Astrocyte of the cerebellum (primary cell): ENCODE measurements around the gene TNN.

Experiments
- DNase-seq: peaks from one replicate; pipeline ENCODE4 v3.0.0-alpha.2; 2011; ENCODE audit warnings: low read depth
- H3K4me3 ChIP-seq: 2 replicates; pipeline ENCODE4 v1.5.1; 2011; ENCODE audit warnings: mild to moderate bottlenecking, low read depth, low read length, moderate library complexity
- in situ Hi-C: cut with HindIII; loops from 2 replicates; pipeline ENCODE4 v1.10.0; 2017; ENCODE audit warnings: low sequenced_read_pairs
- TF ChIP-seq, protein P1 (sequence below): IDR thresholded peaks from 2 replicates; pipeline ENCODE4 v1.5.1; 2012; ENCODE audit warnings: low read length, low read depth, moderate library complexity, mild to moderate bottlenecking; ENCODE audit errors: missing control alignments

The TNN gene

DNA sequence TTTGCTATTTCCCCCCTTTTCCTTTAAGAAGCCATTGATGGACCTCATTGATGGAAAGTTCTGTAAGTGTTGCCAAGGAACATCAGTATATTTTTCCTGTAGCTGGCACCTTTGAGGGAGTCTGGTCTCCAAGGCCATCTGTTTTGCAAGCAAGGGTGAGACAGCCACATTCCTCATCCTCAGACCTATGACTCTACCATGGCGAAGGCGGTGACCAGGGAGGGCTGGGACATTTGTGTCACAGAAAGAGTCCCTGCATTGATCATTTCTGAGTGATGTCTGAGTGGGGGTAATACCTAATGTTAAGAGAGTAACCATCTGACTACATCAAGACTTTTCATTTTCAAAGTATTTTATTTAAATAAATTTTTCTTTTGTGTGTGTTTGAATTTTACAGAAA lies 89.6 kb downstream of the TNN start:
- TF ChIP-seq, protein P1, sequence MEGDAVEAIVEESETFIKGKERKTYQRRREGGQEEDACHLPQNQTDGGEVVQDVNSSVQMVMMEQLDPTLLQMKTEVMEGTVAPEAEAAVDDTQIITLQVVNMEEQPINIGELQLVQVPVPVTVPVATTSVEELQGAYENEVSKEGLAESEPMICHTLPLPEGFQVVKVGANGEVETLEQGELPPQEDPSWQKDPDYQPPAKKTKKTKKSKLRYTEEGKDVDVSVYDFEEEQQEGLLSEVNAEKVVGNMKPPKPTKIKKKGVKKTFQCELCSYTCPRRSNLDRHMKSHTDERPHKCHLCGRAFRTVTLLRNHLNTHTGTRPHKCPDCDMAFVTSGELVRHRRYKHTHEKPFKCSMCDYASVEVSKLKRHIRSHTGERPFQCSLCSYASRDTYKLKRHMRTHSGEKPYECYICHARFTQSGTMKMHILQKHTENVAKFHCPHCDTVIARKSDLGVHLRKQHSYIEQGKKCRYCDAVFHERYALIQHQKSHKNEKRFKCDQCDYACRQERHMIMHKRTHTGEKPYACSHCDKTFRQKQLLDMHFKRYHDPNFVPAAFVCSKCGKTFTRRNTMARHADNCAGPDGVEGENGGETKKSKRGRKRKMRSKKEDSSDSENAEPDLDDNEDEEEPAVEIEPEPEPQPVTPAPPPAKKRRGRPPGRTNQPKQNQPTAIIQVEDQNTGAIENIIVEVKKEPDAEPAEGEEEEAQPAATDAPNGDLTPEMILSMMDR, result no peak
- DNase-seq, result no peak
- H3K4me3 ChIP-seq, result no peak overlapping the region
- in situ Hi-C loops, result no loop called here

- in situ Hi-C loops, result no loop called here
- DNase-seq, result no peak
- no peak overlapping the region for H3K4me3 ChIP-seq
- TF ChIP-seq, protein P1, result no peak
Measured at GRCh38 chr1:175158170-175158591, 90.5 kb downstream of the TNN start.

- no peak for DNase-seq
- TF ChIP-seq, protein P1, result no peak
- H3K4me3 ChIP-seq, result no peak overlapping the region
- in situ Hi-C loops, result no loop called here
Measured at GRCh38 chr1:175162955-175163354, 95.3 kb downstream of the TNN start.

- no peak overlapping the region for H3K4me3 ChIP-seq
- in situ Hi-C loops, result no loop called here
- DNase-seq, result no peak
- TF ChIP-seq, protein P1, result no peak
Measured at GRCh38 chr1:175163702-175164101, 96.1 kb downstream of the TNN start.

GRCh38 chr1:175164751-175165150 lies 97.1 kb downstream of the TNN start:
- no peak for DNase-seq
- TF ChIP-seq, protein P1, result no peak
- in situ Hi-C loops, result no loop called here
- H3K4me3 ChIP-seq, result no peak overlapping the region

DNA sequence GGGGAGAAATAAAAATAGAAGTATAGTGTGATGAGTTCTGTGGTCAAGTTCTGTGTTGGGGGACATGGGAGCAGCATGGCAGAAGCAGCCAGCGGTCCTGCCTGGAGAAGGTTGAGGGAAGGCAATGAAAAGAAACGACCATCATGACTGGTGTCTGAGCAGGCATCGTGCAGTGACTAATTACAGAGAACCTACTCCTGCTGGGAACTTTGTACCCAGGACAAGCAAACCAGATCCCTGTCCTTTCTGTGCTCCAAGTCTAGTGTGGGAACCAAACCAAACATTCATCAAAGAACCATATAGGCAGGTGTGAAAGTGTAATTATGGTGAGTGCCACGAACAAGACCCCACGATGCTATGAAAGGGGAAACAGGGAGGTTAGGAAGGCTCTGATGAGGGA lies 99.1 kb downstream of the TNN start:
- TF ChIP-seq, protein P1, result no peak
- no peak overlapping the region for H3K4me3 ChIP-seq
- in situ Hi-C loops, result no loop called here
- no peak for DNase-seq

DNA sequence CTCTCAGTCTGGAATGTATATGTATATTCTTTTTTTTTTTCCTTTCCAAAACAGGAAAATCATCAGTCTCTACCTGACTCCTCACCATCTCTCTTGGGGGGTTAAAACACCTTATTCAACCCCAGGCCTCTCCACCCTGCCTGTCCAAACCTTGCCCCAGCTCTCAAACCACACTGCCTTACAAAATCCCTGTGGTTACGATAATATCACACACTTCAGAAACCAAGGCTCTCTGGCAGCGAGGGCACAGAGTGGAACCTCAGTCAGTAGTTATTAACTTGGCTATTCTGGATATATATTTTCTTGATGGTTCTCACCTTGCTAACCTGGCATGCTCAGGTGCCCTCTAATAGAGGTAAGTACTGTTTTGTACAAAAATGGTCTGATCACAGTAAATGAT lies 100.2 kb downstream of the TNN start:
- in situ Hi-C loops, result no loop called here
- TF ChIP-seq, protein P1, result no peak
- H3K4me3 ChIP-seq, result no peak overlapping the region
- DNase-seq, result no peak
